ENCODE measurements around the gene ADTRP.
A peak's percentile ranks its signal among the peaks of the same experiment; 100 is the strongest.

The ADTRP gene, protein sequence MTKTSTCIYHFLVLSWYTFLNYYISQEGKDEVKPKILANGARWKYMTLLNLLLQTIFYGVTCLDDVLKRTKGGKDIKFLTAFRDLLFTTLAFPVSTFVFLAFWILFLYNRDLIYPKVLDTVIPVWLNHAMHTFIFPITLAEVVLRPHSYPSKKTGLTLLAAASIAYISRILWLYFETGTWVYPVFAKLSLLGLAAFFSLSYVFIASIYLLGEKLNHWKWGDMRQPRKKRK

DNA sequence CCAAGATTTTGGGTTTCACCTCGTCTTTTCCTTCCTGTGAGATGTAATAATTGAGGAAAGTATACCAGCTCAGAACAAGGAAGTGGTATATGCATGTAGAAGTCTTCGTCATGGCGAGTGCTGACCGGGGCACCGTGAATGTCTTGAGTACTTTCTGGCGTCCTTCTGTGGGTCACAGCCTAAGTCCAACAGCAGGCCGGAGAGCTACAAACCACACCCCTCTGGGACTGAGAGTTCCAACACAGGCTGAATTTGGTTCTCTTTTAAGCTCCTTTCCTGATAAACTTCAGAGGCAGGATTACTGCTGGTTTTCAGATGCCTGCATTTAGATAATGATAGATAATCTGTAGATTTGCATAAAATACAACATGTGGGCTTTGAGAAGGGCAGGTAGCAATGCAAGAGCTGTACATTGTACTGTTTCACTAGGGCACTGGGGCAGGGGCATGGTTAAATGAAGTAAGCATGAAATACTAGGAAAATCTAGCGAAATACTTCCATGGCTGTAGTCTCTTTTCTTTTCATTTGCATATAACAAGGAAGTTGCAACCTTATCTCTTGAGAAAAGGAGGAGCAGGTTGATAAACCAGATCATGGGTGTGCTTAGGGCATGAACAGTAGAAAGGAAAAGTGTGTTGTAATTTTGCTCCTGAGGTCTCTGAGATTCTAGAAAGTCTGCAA lies at the start of gene ADTRP:
TSS of gene ADTRP (minus strand) at position 156 of the 681 bp plus-strand sequence. CDS start at position 112, 44 bp downstream.
- FAIRE-seq (no peak), DNase-seq (ENCODE audit: low spot score) (no peak)

DNA sequence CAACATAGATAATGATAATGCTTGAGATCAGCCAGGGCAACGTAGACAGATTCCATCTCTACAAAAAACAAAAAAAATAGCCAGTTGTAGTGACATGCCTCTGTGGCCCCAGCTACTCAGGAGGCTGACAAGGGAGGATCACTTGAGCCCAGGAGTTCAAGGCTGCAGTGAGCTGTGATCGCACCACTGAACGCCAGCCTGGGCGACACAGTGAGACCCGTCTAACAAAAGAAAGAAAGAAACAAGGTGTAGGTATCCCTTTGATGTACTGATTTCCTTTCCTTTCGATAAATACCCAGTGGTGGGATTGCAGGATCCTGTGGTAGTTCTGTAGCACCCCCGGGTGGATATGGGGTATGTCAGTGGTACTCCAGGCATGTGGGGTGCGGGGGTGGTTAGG lies 48.2 kb upstream of the ADTRP start:
- no peak for FAIRE-seq
- no peak for DNase-seq (ENCODE audit: low spot score)

DNA sequence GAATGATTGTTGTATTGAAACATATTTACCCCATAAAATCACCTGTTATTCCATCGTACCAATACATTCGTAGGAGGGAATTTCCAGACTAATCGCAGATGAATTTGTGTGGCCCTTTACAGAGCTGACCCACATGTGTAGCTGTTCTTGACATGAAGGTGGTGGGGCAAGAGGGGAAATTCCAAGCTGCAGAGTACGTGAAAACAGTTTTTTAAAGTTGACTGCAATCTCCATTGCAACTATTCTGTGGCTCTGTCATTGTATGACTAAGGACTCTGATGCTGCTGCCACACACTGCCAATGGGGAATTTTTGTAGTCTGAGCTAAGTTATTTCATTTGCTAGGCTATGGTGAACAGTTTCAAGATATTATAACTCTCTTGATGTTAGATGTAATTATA lies 46.4 kb upstream of the ADTRP start:
- DNase-seq (ENCODE audit: low spot score) = no peak

DNA sequence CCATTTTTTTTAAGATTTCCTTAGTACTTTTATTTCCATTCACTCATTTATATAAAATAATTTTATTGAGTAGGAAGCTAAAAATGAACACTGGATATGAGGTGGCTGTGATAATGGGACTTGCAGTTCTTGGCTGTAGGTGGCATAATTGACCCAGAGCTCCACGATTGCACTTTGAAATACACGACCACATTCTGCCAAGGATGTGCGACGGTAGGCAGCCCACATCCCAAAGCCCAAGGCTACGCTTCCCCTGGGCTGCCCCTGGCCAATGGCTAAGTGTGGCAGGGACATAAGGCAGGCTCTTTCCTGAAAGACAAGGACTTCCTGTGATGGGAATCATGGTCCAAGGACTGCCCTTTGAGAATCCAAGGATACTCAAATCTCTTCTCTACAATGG lies 43.7 kb upstream of the ADTRP start:
- FAIRE-seq = no peak

More for the DNA sequence above, 46.4 kb upstream of the ADTRP start:
- no peak for FAIRE-seq

DNA sequence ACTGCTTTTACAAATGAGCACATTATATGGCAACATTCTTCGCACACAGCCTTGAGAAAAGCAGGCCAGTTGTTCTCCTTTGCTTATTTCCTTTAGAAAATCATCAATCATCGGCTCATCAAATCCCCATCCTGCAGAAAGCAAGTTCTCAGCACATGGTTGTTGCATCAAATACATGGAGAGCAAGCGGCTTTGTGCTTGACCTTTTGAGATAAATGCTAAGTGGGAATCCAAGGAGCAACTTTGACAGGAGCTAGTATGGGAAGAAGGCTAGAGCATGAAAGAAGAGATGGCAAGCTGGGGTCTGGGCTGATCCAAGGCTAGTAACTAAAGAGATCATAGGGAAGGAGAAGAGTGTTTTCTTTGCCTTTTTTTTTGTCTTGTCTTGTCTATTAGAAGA lies 43.2 kb upstream of the ADTRP start:
- no peak for DNase-seq (ENCODE audit: low spot score)
- FAIRE-seq = no peak

More for the DNA sequence above, 43.7 kb upstream of the ADTRP start:
- no peak for DNase-seq (ENCODE audit: low spot score)

DNA sequence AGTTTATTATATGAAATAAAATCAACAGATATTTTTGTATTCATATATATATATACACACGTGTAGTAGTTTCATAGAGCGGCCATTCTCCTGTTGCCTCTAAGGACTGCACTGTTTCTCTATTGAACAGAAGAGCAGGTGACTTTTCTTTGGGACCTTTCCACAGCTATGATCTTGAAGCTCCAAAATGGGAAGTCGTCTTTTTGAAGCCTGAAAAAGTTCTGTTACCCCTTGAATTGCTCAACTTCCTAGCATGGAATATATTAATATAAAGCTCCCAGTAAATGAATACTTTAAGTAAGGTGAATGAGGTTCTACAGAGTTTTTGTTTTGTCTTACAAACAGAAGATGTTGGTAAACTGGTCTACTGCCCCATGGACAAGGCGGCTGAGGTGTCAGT lies 42.2 kb upstream of the ADTRP start:
- no peak for FAIRE-seq

DNA sequence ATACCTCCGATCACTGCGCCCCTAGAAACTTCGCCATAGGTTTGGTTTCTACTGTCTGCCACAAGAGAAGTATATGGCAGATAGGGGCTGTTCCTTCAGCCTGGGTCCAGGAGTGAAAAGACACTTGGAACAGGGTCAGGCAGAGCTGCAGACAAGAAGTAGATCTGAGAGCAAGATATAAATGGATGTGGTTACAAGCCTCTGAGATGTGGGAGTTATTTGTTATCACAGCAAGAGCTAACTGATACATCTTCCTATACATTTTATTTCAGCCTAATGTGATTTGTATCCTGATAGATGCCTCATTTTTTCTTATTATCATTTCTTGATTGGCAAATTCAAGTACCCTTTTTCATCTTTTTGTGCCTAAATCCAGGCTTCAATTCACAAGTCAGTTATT lies 40.9 kb upstream of the ADTRP start:
- FAIRE-seq (no peak), DNase-seq (ENCODE audit: low spot score) (no peak)

More for the DNA sequence above, 42.2 kb upstream of the ADTRP start:
- DNase-seq (ENCODE audit: low spot score) = no peak

DNA sequence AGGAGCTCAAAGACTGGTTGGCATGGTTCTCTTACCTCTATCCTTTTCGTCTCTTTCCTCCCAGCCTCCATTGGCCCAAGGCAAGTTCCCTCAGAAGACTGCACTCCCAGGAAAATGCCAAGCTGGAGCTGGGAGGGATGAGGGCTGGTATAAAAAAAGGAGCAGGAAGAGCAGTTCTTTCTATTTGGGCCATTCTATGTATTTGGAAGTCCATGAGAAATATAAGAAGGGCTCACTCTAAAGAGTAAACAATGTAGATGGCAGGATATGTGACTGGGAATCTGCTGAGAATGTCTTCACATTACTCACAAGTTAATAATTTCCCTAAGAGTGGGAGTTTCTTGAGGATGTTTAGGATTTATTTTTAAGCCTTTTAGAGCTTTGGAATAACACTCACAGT lies 36.6 kb upstream of the ADTRP start:
- DNase-seq (ENCODE audit: low spot score) = no peak
- FAIRE-seq = no peak

DNA sequence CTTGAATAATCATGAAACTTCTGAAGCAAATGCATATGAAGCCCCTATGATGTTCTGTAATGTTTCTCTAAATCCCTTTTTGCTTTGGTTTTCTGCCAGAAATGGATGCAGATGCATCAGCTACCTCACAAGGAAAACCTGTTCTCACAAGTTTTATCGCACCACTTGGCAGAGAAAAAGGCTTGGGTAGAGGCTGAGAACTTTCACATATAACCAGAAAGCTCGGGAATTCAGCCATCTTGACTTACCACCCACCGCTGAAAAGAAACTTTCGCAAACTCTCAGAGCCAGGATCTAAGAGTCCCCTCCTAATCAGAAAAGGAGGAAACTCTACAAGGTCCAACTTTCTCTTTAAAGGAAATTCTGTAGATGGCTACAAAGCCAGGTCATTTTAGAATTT lies 36.2 kb upstream of the ADTRP start:
- FAIRE-seq (no peak), DNase-seq (ENCODE audit: low spot score) (no peak)

DNA sequence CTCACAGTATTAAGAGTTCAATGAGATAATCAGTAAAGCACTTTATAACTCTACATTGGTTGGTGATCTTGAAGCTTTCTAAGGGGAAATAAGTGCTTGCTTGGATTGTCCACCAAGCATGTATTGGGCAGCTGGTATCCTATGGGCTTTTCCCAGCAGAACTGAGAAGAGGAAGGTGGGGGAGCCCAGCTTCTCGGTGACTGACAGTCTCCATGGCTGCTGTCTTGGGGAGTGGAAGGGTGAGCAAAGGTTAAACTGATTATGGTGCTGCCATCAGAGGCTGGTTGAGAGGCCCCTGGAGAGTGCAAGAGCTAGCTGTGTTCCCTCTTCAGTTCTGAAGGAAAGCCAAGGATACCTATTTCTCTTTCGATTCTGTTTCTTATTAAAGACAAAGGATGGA lies 35.5 kb upstream of the ADTRP start:
- DNase-seq (ENCODE audit: low spot score) (no peak), FAIRE-seq (no peak)

DNA sequence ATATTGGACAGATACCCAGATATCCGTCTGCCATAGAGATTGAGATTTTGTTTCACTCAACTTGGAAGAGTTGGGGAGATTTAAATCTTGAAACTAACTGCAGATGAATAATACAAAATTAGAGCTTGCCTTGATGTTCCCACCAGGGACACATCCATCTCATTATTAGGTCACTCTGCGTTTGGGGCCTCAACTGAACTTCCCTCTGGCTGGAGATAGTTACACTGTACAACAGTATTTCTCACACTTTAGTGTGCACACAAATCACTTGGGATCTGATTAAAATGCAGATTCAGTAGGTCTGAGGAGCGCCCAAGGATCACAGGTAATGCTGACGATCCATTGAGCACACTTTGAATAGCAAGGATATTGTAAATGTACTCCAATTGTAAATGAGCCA lies 35.0 kb upstream of the ADTRP start:
- FAIRE-seq = no peak
- DNase-seq (ENCODE audit: low spot score) = no peak

DNA sequence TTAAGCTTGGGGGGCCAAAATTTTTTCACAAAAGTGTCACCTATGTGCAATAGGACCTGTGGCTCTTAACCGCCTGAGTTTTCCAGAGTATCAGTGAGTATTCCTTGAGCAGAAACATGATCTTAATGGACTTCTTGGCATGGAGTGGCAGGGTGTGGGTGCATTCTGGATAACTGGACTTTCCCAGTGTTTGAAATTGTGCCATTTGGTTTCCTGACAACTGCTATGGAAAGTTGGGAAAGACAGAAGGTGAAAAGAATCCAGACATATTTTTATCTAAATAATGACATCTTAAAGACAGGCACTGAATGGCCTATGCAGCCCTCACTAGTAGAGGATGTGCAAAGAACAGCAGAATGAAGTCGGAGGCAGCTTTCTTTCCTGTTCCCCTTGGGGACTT lies 34.3 kb upstream of the ADTRP start:
- no peak for FAIRE-seq
- DNase-seq (ENCODE audit: low spot score) = no peak

DNA sequence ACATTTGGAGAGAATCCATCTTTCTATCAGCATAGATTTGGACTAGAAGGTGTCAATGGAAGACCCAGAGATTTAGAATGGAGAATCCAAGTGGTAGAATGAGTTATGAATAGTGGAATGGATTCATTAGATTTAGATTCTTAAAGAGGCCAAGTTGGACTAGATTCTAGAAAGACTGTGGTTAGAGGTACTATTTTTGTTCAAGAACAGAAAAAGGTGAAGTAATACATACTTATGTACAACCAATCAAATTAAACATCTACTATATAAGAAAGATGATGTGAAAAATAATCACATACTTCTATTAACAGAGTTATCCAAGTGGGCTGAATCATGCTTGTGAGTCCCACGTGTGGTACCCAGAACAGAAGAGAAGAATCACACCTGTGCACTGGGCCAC lies 33.8 kb upstream of the ADTRP start:
- DNase-seq (ENCODE audit: low spot score) (no peak), FAIRE-seq (no peak)

DNA sequence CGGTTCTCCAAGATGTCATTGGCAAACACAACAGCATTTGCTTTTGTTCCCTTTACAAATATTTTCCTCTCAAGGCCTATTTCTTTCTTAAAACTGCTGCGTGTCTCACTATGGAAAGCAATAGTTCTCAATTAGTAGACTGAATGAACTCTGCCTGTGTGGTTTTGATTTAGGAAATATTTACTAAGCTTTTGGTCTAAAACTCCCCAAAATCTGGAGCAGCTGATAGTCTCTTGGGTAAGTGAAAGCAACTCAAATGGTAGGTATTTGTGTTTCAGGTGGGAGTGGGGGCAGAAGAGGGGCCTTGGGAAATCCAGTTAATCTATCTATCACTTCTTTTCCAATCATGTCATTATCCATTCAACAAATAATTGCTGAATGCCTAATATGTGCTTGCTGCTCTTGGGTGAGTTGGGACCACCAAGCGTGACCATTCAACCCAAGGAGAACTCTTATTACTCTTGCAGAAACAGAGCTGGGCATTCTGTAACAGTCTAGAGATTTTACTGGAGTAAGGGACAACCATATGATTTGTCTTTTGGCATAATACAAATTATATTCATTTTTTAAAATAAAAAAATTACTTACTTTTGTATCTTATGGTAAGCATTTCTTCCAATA lies 33.2 kb upstream of the ADTRP start:
- FAIRE-seq (no peak), DNase-seq (ENCODE audit: low spot score) (no peak)

DNA sequence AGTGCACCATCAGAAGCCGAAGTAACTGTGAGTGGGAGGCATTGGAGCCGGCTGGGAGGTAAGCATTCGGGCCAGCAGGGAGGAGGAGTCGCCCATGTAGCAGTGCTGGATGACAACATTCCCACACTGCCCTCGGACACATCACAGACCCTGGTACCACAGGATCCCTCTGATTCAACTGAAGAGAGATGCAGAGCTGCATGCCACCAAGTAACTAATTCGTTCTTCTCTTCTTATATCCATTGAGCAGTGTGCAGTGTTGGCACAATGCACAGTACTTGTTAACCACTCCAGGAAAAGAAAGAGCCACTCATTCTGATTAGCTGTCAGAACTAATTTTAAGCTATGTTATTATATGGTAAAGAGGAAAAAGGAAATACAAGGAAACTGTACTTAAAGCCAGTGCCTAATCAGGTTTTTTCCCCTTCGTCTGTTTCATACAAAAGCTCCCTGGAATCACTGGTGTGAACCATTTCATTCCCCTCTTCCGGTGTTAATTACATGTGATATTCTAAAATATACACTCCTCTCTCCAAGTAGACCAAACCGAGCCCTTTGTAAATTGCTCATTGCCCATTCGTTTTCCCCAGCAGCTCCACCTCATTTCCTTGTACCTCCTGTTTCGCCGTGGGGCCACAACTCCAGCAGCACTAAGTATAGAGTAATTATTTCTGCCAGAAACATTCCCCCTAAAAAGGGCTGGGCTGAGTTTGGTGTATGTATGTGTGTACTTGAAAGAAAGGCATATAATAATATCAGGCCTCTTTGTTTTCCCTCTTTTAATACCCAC lies 32.4 kb upstream of the ADTRP start:
- DNase-seq (ENCODE audit: low spot score) (no peak), FAIRE-seq (no peak)

DNA sequence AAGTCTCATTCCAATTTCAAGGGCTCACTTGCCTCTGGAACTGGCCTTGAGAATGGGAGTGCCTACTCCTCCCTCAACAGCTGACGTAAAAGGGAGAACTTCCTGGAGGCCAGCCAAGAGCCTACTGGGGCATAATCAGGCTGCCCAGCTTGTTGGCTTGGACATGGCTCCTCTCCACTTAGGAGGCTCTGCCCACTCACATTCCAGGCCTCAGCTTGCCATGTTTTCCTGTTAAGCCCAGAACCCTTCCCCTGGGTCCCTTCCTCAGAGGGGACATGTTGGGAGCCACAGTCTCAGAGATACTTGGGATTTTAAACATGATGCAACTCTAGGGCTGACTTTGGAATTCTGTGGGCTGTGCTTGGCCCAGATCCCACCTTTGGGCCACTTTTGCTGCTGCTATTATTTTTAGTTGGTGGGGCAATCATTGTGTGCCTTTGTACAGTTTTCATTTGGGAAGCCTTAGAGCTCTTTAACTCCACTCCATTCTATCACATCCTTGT lies 31.5 kb upstream of the ADTRP start:
- DNase-seq (ENCODE audit: low spot score) (peak; percentile 68), FAIRE-seq (no peak)

DNA sequence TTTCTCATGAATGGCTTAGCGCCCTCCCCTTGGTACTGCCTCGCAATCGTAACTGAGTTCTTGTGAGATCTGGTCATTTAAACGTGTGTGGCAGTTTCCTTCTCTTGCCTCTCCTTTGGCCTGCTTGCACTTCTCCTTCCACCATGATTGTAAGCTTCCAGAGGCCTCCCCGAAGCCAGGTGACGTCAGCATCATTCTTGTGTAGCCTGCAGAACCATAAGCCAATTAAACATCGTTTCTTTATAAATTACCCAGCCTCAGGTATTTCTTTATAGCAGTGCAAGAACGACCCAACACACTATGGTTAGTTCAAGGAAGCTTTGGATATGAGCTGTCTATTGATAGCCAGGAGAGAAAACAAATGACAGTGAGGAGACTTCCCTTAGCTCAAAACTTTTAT lies 29.5 kb upstream of the ADTRP start:
- no peak for DNase-seq (ENCODE audit: low spot score)
- FAIRE-seq = no peak

DNA sequence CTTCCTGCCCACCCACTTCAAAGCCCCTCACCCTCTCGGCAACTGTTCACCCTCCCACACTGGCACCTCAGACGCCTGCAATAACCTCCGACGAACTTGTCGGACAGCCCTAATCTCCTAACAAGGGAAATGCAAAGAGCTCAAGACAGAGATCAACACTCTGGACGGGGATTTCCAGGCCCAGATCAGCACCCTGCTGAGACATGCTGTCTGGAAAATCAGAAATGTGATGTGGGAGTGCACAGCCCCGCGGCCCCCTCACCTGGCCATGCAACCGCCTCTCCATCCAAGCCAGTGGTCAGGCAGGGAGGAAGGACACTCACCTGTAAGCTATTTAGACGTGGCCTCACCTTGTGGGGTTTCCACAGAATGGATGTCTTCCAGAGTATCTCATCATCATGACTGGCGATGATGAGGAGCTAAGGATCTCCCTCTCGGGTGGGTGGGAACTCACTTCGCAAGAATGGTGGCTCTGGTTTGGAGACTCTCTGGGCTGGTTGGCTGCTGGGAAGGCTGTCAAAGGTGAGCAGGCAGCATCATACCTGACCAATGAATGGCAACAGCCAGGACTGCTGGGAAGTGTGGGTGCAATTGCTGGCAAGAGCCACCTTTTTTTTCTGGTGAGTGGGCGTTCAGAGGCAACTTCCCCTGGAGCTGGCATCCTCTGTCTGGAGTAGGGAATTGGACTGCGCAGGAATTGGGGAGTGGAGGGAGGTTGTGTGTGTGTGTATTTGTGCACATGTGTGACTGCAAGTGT lies 28.1 kb upstream of the ADTRP start:
- FAIRE-seq = no peak
- DNase-seq (ENCODE audit: low spot score) = no peak

DNA sequence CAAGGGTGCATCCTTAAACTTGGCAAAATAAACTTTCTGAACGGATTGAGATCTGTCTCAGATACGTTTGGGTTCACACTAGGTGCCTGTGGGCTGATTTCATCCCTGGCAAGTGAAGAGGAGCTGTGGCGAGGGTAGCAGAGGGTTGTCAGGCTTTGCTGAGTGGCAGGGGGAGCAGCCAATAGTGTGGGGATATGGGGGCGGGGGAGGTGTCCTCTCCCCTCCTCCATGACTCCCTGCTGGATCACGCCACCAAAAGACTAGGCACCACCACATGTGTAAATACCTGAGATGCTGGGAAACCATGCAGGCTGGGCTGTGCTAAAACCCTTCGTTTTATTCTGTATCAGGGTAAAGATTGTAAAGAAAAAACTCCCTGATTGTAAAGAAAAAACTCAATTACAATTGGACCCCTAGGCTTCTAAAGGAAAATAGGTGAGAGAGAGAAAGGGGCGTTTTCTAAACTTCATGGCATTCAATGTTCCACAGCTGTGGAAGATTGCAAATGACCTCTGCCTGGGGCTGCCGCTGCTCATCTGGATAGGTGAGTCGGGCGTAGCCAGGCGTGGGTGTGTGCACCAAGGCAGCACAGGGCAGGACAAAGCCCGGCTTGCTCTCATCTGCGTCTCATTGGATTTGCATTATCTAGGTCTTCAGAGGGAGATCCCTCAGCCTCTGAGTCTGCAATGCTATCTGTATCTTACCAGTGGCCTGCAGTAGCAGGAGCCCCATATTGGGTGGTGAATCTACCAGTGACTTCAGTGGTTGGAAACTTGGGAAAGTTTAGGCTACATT lies 26.9 kb upstream of the ADTRP start:
- DNase-seq (ENCODE audit: low spot score) (no peak), FAIRE-seq (no peak)

DNA sequence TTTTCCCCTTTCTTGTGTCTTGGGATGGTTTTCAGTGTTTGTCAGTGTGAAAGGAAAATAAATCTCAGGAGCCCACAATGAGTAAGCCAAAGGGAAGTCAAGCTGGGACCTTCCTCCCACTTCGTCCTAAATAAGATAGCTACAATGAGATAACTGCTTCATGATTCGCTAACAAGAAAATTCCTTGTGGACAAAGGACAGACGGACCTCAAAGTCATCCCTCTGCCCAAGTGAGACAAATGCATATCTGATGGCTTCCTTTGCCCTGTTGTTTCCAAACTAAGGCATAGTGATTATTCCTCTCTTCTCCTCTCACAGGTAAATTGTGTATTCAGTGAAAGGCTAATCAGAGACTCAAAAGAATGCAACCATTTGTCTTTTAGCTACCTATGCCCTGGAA lies 26.1 kb upstream of the ADTRP start:
- no peak for FAIRE-seq
- DNase-seq (ENCODE audit: low spot score) = no peak

All from urothelium cell line (cell line).